Amygdala (tissue), 56 donors: ENCODE results near the gene AKNA.
"Not testable (repeated sequence)": the region's sequence is repeated elsewhere in the genome, so short reads cannot be mapped to it uniquely, and the experiment has no call there.

Experiments
- DNase-seq, 56 donors: peaks; one replicate each; lab custom pipeline; 2025; lab: John Stamatoyannopoulos, UW

AKNA gene

DNA sequence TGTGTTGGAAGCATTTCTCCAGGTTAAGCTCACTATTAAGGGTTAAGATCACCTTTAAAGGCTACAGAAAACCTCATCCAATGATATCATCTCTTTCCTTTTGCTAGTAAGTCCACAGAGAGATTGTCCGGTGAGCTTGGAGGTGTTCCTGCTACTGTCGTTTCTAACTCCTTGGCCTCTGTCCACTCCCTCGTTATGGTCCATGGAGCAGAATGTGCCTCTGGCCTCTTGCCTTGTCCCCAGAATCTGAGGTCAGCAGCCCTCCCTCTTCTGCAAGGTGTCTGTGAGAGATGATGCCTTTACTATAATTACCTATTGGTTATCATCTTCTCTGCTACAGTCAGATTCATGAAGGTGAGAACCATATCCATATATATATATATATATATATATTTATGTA, 43.1 kb downstream of the AKNA start:
- no peak for DNase-seq

DNA sequence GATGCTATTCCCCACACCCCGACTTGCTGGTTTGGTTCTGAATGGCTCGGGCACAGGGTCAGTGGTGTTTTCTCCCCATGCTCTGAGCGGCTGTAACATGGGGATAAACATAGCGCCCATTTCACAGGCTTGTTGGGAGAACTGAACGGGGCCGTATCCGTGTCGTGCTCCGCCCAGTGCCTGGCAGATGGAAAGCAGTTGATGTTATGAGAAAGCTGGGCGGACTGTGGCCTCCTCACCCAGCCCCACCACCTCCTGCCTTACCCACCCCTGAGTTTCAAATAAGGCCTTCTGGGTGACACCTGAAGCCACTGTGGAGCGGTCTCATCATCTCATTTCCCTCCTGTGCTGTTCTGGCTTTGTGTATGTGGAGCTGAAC, 43.6 kb downstream of the AKNA start:
- no peak for DNase-seq

DNA sequence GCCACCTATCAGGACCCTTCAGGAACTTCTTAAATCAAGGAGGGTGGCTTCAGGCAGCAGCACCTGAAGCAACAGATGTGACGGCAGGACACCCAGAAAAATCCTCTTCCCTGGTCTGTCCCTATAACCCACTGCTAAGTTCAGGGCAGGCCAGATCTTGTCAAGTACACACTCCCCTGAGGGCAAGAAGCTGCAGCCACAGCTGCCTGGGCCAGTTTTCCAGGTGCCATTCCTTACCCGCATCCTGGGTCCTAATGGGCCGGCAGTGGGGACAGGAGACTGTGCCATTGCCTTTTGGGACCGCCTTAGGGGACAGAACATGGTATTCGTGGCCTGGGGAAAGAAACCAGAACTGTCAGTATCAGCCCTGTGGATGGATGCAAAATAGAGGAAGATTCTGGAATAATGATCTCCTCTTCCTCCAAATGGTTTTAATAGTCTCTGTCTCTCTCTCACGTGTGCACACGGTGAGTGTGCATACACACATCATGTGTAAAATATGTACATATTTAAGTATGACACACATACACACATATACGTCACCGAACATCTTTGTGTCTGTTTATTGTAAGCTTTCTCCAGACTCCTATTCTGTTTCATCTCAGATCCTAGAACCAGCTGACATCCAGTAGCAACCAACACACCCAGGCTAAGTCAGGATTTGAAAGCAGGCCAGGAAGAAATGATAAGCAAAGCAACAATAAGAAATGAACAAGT, 44.2 kb downstream of the AKNA start:
- no peak for DNase-seq

DNA sequence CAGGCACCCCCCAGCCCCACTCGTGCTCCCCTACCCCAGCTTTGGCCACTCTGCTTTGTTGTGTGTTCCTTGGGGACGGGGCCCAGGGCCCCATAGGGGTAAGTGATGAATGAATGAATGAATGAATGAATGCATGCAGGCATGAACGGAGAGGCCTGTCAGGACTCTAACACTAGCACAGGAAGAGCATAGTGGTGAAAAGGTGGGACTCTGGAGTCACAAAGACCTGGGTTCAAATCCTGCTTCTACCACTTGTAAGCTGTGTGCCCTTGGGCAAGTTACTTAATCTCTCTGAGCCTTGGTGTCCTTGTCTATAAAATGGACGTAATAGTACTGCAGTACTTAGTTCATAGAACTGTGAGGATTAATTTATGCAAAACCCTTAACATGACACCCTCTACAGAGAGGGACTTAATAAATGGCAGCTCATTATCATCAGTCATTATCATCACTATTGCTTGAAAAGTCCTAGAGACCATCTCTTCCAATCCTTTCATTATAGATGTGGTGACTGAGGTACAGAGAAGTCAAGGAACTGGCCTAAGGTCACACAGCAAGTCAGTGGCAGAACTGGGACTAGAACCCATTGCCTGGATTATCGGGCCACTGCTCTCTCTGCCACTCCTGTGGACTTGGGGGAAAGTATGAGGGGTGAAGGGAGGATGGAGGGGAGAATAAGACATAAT, 44.9 kb downstream of the AKNA start:
- no peak for DNase-seq

DNA sequence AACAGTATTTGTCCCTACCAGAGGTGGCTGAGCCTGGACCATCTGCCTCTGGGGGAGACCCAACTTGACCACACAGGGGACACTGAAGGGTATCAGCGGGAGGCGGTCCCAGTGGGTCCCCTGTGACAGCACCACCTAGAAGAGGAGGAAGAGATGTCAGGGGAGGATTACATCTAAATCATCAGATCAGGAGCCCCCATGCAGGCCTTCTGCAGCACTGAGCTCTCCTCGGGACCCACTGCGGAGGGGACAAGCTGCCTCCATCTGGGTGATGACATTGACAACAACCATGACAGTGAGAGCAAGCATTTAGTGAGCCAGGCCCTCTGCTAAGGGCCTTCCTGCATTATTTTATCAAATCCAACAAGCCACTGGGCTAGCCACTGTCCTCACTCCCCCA, 45.8 kb downstream of the AKNA start:
- no peak for DNase-seq

DNA sequence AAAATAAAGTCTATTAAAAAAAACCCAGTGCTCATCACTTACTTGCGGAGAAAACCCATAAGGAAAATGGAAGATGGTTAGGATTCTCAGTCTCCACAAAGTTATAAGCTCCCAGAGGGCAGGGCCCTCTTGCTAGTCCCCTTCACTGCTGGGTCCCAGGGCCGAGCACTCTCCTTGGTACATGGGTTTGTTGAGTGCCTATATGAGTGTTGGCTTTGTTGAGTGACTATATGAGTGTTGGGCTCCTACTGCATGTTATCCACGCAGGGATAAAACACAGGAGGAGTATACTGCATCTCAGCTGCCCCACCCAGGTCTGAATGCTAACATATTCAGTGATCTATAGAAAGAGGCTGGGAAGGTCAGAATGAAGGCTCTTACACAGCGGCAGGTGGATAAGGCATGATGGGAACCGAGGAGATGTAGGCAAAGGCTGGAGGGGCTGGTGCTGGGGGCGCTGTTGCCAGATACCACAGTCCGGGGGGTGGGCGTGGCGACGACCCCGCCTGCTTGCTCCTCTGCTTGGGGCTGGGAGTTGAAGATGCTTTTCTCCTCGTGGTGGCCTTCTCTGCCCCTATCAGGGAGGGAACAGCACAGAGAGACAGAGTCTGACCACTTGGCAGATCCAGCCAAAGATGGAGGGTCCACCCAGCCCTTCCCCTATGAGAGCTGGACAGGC, 46.5 kb downstream of the AKNA start:
- no peak for DNase-seq

DNA sequence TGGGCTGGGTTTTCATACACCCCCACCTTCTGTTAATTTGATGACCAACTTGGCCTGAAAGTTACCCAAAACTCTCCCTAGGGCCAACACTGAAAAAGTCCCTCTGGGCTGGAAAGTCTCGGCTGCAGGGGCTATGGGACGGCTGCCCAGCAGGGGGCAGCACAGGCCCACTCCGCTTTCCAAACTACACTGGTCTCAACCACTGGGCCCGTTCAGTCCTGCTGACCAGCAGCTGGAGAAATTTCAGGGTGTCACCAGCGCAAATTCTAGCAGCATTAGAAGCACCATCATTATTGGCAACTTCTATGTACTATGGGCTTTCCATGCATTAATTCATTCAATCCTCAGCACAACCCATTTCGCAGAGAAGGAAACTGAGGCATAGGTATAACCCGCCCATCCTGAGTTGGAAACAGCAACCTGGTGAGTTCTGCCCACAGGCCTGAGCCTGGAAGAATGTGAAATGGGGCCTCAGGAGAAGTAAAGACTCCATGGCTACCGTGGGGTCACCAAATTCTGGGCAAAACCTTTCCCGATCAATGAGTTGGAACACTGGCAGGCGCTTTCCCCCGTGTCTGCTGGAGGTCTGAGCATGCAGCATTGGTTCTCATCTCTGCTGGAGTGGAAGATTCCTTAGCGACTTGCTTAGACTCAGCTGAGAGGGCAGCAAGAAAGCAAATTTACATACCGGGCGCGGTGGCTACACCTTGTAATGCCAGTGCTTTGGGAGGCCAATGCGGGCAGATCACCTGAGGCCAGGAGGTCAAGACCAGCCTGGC, 48.5 kb downstream of the AKNA start:
- peak in 22 of 56 donors; percentile 2 to 67 (median 14) for DNase-seq

DNA sequence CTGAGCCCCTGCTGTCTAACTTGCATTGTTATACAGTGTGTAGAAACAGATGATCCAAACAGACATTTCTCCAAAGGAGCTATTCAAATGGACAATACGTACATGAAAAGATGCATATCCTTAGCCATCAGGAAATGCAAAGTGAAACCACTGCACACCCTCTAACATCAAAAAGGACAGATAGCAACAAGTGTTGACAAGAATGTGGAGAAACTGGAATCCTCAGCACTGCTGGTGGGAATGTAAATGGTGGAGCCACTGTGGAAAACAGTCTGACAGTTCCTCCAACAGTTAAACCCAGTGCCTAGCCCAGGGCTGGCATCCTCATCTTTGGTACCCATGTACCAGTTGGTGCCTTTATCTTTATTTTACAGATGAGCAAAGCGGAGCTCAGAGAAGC, 49.6 kb downstream of the AKNA start:
- no peak for DNase-seq

DNA sequence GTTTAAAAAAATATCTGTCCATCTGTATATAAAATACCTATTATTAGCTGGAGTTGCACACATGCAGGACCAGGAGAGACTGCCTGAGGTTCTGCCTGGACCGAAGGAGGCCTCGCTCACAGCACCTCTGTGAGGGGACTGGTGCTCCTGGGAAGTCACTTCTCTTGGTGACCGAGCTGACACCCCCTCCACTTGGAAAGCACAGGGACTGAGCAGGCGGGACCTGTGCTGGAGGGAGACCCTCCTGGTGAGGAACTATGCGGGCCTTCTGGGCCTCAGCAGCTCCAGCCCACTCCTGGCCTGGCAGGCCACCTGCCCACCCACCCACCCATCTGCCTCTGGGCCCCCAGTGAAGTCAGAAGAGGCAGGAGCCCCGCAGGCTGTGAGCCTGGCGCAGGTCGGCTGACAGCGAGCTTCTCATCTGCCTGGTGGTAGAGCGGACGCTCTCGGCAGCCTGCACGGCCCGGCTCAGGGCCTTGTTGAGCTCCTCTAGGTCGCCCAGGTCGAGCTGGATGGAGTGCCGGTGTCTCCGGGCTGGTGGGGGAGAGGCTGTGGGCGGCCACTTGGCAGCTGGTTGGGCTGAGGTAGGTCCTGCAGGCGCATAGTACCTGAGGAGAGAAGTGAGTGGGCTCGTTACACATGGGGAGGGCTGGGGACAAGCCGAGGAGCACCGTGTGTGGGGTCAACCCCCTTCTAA, 50.9 kb downstream of the AKNA start:
- DNase-seq, result no peak

DNA sequence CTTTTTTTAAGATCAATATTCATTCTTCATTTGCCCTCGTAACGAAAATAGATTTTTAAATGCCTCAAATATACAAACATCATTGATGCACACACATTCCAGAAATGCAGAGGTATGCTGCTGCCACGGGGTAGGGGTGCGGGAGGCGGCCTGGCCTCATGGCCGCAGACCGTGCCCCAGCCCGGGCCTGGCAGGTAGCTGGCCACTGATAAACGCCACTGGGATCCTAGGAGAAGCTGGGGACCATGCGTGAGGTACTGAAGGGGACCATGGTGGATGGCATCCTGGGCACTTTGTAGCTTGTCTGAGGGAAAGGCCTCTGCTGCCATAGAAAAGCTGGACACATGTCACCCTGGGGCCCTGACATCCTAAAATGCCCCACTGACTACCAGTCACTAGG, 51.6 kb downstream of the AKNA start:
- DNase-seq, result no peak

DNA sequence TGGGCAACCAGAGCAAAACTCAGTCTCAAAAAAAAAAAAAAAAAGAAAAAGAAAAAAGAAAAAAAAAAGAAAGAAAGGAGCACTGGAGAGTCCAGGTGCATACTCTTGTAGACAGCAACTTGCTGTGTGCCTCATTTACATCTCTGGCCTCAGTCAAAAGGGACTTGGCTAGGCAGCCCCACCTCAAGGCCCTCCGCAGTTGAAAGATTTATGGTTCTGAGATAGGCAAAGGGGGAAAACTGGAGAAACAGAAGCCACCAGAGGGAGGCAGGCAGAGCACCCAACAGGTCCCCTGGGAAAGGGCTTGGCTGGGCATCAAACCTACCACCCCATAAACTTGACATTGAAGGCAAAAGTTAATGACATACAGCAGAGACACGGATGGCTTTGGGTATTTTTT, 52.0 kb downstream of the AKNA start:
- DNase-seq, result no peak

DNA sequence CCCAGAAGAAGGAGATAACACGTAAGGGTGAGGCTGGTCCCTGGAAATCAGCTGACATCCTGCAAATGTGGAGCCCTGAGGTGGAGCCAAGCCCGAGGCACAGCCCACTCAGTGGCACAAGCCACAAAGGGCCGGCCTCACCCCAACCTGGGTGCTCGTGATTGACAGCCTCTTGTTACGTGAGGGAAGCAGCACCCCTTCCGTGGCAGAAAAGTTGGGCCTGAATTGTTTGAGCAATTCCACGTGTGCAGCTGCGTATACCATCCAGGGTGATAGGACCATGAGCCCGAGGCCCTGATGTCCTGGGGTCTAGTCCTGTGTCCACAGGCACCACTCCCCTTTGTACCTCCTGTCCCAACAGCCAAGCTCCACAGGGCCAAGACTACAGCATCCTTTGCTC, 53.3 kb downstream of the AKNA start:
- DNase-seq, result no peak

DNA sequence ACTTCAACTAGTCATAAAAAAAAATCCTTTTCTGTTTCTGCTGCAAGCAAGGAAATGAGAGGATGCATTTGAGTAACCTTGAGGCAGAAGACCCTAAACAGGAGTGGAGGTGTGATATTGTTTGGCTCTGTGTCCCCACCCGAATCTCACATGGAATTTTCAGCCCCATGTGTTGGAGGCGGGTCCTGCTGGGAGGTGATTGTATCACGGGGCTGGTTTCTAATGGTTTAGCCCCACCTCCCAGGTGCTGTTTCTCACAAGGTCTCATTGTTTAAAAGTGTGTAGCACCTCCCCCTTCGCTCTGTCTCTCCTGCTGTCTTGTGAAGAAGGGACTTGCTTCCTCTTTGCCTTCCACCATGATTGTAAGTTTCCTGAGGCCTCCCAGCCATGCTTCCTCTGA, 54.1 kb downstream of the AKNA start:
- not testable (repeated sequence) for DNase-seq

DNA sequence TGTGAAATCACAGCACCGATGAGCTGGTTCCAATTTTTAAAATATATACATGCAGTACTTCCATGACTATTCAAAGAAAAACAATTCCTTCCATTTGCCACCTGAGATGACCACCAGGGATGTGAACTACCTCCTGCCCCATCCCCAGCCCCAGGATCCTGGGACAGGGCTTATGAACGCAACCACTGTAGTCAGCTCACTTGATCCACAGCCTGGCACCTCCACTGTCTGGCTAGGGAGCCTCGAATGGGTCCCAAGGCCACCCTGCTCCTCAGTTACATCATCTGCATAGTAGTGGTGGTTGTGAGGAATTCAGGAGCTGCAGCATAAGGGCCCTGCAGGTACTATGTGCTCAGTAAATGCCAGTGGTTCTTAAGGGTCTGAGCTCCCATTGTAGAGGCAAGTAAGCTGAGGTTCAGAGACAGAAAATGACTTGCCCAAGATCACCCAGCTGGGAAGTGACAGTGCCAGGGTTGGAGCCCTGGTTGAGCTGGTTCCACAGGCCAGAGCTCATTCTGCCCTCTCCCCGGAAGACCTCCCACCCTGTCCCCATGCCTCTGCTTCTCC, 55.2 kb downstream of the AKNA start:
- DNase-seq, result not testable (repeated sequence)

DNA sequence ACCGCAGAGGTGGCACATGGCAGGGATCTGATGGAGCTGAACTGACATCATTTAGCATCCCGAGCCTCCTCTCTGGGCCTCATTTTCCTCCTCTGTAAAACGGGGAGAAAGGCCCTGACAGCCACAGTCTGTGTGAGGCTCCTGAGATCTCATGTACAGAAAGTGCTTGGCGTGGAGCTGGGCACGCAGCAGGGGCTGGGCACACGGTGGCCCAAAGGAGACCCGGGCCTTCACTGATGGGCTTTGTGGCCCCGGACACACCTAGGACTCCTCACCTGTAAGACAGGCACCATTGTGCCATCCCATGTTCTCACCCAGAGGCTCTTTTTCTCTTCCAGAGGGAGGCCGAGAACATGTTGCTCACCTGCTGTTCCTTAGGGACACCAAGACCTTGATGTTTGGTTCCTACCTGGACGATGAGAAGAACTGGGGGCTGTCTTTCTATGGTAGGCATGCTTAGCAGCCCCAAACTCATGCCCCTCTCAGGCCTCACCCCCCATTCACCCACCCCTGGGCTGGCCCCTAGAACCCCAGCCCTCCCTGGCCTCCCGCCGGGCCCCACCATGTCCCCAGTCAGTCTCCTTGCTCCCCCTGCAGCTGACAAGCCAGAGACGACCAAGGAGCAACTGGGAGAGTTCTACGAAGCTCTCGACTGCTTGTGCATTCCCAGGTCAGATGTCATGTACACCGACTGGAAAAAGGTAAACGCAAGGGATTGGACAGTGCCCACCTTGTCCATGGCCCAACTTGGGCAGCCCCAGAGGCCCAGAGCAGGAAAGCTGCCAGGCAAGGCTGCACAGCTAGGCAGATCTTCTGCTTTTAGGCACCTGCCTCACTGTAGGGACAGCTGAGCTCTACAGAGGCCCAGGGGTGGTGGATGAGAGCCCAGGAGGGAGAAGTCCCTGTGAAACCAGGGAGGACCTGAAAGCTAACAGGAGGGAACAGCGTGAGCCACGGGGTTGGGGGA, 56.3 kb downstream of the AKNA start:
- not testable (repeated sequence) for DNase-seq

DNA sequence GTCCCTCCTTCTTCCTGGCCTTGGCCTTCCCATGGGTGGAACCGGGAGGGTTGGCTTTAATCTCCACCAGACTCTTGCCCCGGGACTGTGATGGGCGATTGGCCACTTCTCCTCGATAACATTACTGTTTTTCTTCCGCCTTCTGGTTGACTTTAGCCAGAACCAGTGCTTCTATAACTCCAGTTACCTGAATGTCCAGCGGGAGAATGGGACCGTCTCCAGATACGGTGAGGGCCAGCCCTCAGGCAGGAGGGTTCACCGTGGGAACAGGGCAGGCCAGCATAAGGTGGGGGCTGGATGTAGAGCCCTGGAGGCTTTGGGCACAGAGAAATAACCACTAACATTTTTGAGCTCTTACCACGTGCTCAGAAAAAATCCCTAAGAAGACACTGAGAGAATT, 57.1 kb downstream of the AKNA start:
- DNase-seq, result no peak

DNA sequence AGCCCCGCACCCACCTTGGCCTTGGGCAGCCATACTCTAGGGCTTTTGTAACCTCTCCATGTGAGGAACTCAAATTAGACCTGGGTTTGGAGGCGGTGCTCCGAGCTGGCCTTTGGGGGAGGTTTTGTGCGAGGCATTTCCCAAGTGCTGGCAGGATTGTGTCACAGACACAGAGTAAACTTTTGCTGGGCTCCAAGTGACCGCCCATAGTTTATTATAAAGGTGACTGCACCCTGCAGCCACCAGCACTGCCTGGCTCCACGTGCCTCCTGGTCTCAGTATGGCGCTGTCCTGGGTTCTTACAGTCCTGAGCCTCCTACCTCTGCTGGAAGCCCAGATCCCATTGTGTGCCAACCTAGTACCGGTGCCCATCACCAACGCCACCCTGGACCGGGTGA, 58.2 kb downstream of the AKNA start, which contains the start of gene ORM2:
Gene ORM2, plus strand, starts transcription at position 245 of the 398 bp plus-strand sequence. Its CDS starts 36 bp downstream, at position 281.
- DNase-seq, result not testable (repeated sequence)

DNA sequence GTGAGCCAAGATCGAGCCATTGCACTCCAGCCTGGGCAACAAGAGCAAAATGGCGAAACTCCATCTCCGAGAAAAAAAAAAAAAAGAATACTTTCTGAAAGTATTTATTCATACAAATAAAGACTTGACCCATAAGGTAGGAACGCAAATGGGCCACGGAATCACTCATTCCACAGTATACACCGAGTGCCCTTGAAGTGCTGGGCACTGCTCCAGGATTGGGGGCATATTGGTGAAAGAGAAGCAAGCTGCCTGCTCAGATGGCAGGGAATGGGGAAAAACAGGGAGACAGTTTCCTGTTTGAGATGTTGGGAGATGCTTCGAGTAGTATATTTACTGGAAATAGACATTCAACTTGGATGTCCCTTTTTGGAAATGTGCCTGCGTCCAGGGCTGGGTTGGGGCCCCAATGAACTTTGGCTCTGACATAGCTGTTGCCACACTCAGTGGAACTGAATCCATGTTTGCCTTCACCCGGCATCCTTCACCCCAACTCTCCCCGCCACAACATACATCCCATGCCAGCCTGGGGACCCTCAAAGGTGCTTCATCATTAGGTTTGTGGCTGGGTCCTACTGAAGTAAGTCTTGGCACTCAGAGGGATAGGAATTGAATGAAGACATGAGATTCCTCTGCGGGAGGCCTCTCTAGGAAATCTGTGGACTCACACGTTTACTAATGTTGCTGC, 58.7 kb downstream of the AKNA start:
- DNase-seq, result not testable (repeated sequence)
